ENCODE data around the gene PDE6H.

PDE6H gene

GRCh38 chr12:14972816-14973215 is at the start of gene PDE6H:
PDE6H (plus strand) TSS chr12:14973042; CDS start chr12:14978013, 4,971 bp downstream.
- no peak for DNase-seq (ENCODE audit: low read depth)

- no peak for DNase-seq (ENCODE audit: low read depth)
Observed at GRCh38 chr12:14923944-14924343, 48.9 kb upstream of the PDE6H start.

GRCh38 chr12:14924541-14924940 is 48.3 kb upstream of the PDE6H start:
- no peak for DNase-seq (ENCODE audit: low read depth)

- no peak for DNase-seq (ENCODE audit: low read depth)
Observed at GRCh38 chr12:14927267-14927666, 45.6 kb upstream of the PDE6H start.

- no peak for DNase-seq (ENCODE audit: low read depth)
Observed at GRCh38 chr12:14928931-14929330, 43.9 kb upstream of the PDE6H start.

- no peak for DNase-seq (ENCODE audit: low read depth)
Observed at GRCh38 chr12:14930299-14930698, 42.5 kb upstream of the PDE6H start.

- no peak for DNase-seq (ENCODE audit: low read depth)
Observed at GRCh38 chr12:14931359-14931758, 41.5 kb upstream of the PDE6H start.

- DNase-seq (ENCODE audit: low read depth), result no peak
Observed at GRCh38 chr12:14931791-14932560, 40.9 kb upstream of the PDE6H start.

- no peak for DNase-seq (ENCODE audit: low read depth)
Observed at GRCh38 chr12:14934511-14934910, 38.3 kb upstream of the PDE6H start.

- DNase-seq (ENCODE audit: low read depth), result no peak
Observed at GRCh38 chr12:14935031-14935430, 37.8 kb upstream of the PDE6H start.

- DNase-seq (ENCODE audit: low read depth), result no peak
Observed at GRCh38 chr12:14936224-14936861, 36.5 kb upstream of the PDE6H start.

GRCh38 chr12:14937014-14937413 is 35.8 kb upstream of the PDE6H start:
- no peak for DNase-seq (ENCODE audit: low read depth)

- DNase-seq (ENCODE audit: low read depth), result no peak
Observed at GRCh38 chr12:14937689-14938088, 35.2 kb upstream of the PDE6H start.

GRCh38 chr12:14938301-14938700 is 34.5 kb upstream of the PDE6H start, which contains the start of gene ERP27:
ERP27 (minus strand) TSS chr12:14938537; CDS start chr12:14938508, 29 bp downstream.
- DNase-seq (ENCODE audit: low read depth), result no peak

- no peak for DNase-seq (ENCODE audit: low read depth)
Observed at GRCh38 chr12:14941369-14941768, 31.5 kb upstream of the PDE6H start.

GRCh38 chr12:14942196-14942931 is 30.5 kb upstream of the PDE6H start:
- no peak for DNase-seq (ENCODE audit: low read depth)

- DNase-seq (ENCODE audit: low read depth), result no peak
Observed at GRCh38 chr12:14946162-14946561, 26.7 kb upstream of the PDE6H start.

- DNase-seq (ENCODE audit: low read depth), result no peak
Observed at GRCh38 chr12:14946861-14947260, 26.0 kb upstream of the PDE6H start.

GRCh38 chr12:14948672-14949071 is 24.2 kb upstream of the PDE6H start:
- no peak for DNase-seq (ENCODE audit: low read depth)

- DNase-seq (ENCODE audit: low read depth), result no peak
Observed at GRCh38 chr12:14949631-14950030, 23.2 kb upstream of the PDE6H start.

- no peak for DNase-seq (ENCODE audit: low read depth)
Observed at GRCh38 chr12:14950421-14950820, 22.4 kb upstream of the PDE6H start.

GRCh38 chr12:14950982-14951746 is 21.7 kb upstream of the PDE6H start:
- no peak for DNase-seq (ENCODE audit: low read depth)

All from stimulated activated CD8-positive, alpha-beta memory T cell treated with anti-CD3 and anti-CD28 coated beads, Interleukin-15, amount 100 ng/mL, for 1 hour (primary cell).